ENCODE data around the gene POU6F2.

- no peak for TF ChIP-seq CTCF (IDR thresholded peaks at IDR 0.05)
- TF ChIP-seq USF2 (IDR thresholded peaks at IDR 0.05) = no peak
- TF ChIP-seq EP300 (IDR thresholded peaks at IDR 0.05) = no peak
- TF ChIP-seq BCL3 (IDR thresholded peaks at IDR 0.05) = no peak
- TF ChIP-seq BHLHE40 (IDR thresholded peaks at IDR 0.05; ENCODE audit: low read depth, low read length) = no peak
- TF ChIP-seq REST (IDR thresholded peaks at IDR 0.05) = no peak
- no peak for TF ChIP-seq RAD21 (conservative IDR thresholded peaks at IDR 0.05 in 1 of 2, IDR thresholded peaks at IDR 0.05 in 1 of 2)
- no peak for TF ChIP-seq POLR2A (IDR thresholded peaks at IDR 0.05; ENCODE audit: low read length)
- TF ChIP-seq MAZ (IDR thresholded peaks at IDR 0.05; ENCODE audit: borderline replicate concordance, low read depth, low read length) = no peak
- no peak for TF ChIP-seq KDM1A (IDR thresholded peaks at IDR 0.05; ENCODE audit: low read depth)
- no peak for TF ChIP-seq ELK1 (IDR thresholded peaks at IDR 0.05; ENCODE audit: low read depth, low read length)
- TF ChIP-seq HOXA7 (CRISPR knock-in tag; IDR thresholded peaks at IDR 0.05) = no peak
Observed at GRCh38 chr7:39271402-39271801, 293.7 kb downstream of the POU6F2 start.
